NB4 (cell line): ENCODE results near the gene HSD17B12.

Source experiments
- MYC ChIP-seq: IDR thresholded peaks from 2 replicates; pipeline ENCODE4 v1.6.1; 2011; ENCODE audit warnings: low read depth, low read length
- POLR2A ChIP-seq: IDR thresholded peaks from 2 replicates; pipeline ENCODE4 v1.6.1; 2011; ENCODE audit warnings: mild to moderate bottlenecking; ENCODE audit not compliant: insufficient read length; ENCODE audit errors: extremely low read depth
- TF ChIP-seq, protein P1 (sequence below): IDR thresholded peaks from one replicate; pipeline ENCODE4 v1.5.1; 2012; ENCODE audit warnings: low read depth, low read length
- TF ChIP-seq, protein P2 (sequence below): IDR thresholded peaks from 2 replicates; pipeline ENCODE4 v1.6.1; 2011; ENCODE audit warnings: low read depth, low read length

DNA sequence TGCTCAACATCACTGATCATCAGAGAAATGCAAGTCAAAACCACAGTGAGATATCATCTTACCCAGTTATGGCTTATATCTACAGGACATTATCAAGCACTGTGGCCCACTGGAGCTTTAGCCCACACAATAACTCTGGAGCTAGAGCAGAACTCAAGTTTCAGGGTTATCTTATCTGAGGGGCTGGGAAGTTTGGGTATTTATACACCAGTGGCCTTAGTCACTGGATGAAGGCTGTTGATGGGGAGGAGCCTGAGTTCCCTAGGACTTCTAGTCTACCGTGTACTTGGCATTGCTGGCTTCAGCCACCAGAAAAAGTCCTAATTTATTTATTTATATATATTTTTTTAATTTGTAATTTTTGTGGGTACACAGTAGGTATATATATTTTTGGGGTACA, 19.3 kb downstream of the HSD17B12 start:
- no peak for TF ChIP-seq POLR2A
- TF ChIP-seq, protein P1, sequence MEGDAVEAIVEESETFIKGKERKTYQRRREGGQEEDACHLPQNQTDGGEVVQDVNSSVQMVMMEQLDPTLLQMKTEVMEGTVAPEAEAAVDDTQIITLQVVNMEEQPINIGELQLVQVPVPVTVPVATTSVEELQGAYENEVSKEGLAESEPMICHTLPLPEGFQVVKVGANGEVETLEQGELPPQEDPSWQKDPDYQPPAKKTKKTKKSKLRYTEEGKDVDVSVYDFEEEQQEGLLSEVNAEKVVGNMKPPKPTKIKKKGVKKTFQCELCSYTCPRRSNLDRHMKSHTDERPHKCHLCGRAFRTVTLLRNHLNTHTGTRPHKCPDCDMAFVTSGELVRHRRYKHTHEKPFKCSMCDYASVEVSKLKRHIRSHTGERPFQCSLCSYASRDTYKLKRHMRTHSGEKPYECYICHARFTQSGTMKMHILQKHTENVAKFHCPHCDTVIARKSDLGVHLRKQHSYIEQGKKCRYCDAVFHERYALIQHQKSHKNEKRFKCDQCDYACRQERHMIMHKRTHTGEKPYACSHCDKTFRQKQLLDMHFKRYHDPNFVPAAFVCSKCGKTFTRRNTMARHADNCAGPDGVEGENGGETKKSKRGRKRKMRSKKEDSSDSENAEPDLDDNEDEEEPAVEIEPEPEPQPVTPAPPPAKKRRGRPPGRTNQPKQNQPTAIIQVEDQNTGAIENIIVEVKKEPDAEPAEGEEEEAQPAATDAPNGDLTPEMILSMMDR, result no peak
- TF ChIP-seq MYC, result no peak
- TF ChIP-seq, protein P2, sequence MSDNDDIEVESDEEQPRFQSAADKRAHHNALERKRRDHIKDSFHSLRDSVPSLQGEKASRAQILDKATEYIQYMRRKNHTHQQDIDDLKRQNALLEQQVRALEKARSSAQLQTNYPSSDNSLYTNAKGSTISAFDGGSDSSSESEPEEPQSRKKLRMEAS, result no peak
